HG02943 (cell line): ENCODE results near the gene C10orf88.
"Not testable (repeated sequence)": the region's sequence is repeated elsewhere in the genome, so short reads cannot be mapped to it uniquely, and the experiment has no call there.

ENCODE experiments used
- ATAC-seq: cut with Tn5 transposase; IDR thresholded peaks from one replicate; pipeline ENCODE4 v1.9.1; 2021; ENCODE audit warnings: mild to moderate bottlenecking, low read depth, moderate library complexity; ENCODE audit not compliant: unreplicated experiment

Gene C10orf88

DNA sequence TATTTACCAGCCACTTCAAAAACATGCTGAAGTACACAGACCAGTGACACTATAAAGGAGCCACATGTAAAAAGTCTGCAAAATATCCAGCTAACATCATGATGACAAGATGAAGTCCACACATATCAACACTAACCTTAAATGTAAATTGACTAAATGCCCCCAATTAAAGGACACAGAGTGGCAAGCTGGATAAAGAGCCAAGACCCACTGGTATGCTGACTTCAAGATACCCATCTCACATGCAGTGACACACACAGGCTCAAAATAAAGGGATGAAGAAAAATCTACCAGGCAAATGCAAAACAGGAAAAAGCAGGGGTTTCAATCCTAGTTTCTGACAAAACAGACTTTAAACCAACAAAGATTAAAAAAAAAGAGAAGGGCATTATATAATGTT is 12.9 kb upstream of the C10orf88 start:
- ATAC-seq: no peak

DNA sequence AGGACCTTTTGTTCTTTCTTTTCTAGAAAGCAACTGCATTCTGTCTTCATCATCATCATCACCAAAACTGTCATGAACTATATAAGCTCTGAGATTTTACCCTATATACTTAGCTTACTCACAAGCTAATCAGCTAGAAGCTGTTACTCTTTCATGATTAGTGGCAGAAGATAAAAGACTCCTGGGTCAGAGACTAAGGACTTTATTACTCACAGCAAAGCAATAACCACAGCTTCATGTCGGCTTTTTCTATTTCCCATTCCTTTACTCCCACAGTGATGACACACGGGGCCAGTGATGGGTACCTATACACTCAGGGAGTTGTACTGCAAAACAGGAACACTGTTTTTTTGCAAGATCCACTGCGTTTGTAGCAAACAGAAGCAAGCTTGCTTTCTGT is 8.4 kb upstream of the C10orf88 start:
- no peak for ATAC-seq

DNA sequence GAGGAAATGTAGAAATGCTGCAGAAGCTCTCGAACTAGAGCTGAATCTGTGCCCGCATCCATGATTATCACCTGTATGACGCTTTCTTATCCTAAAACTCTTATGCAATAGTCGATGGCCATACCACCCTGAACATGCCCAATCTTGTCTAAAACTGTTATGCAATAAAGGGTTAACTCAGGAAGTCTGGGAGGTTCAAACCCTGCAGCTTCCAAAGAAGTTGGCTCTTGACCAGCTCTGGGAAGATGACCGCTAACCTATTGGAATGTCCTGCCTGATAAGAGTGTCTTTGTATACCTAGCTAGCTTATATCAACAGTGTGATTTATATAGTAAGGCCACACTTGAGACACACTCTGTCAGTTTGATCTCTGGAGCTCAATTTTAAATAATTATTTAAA is 3.4 kb upstream of the C10orf88 start:
- no peak for ATAC-seq

GRCh38 chr10:122955892-122956291 is 1.9 kb upstream of the C10orf88 start:
- no peak for ATAC-seq

GRCh38 chr10:122954731-122955050 is 664 bp upstream of the C10orf88 start:
- ATAC-seq: no peak

- ATAC-seq: no peak
Measured at GRCh38 chr10:122949296-122949695, 4.7 kb downstream of the C10orf88 start.

DNA sequence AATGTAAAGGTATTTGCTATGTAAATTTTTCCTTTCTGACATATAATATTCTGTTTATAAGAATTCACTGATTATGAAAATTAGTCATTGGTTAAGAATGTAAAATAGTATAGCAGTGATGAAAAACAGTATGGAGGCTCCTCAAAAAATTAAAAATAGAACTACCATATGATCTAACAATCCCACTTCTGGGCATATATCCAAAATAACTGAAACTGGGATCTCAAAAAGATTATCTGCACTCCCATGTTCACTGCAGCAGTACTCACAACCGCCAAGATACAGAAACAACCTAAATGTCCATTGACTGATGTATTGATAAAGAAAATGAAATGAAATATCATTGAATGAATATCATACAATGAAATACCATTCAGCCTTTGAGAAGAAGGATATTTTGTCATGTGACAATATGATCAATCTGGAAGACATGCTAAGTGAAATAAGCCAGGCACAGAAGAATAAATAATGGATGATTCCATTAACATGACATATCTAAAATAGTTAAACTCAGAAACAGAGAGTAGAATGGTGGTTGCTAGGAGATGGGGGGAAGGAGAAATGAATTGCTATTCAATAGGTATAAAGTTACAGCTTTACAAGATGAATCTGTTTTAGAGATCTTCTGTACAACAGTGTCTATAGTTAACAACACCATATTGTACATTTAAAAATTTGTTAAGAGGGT is 14.0 kb downstream of the C10orf88 start:
- ATAC-seq: no peak

DNA sequence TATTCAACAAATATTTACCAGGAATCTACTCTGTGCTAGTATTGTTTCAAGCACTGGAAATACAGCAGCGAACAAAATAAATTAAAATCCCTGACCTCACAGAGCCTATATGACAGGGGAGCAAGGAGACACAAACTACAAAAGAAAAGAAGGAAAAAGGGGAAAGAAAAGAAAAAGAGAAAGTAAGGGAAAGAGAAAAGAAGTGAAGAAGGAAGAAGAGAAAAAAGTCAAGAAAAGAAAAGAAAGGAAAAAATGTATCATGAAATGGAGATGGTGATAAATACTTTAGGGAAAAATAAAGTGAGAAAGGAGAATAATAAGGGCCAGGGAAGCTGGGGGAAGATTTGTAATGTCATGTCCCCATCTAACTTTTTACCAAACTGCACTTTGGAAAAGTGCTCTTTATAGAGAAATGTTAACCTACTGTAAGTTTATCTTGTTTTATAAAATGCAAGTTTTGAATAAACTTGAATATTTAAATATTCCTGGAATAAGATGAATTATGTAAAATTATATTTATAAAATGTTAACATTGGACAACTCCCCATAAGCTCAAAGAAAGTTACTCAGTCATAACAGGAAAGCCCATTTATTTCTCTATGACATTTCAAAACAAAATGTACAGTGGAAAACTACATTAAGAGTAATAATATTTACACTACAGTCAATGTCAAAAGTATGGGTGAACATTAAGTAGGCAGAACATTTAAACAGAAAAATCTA is 14.7 kb downstream of the C10orf88 start:
- no peak for ATAC-seq

DNA sequence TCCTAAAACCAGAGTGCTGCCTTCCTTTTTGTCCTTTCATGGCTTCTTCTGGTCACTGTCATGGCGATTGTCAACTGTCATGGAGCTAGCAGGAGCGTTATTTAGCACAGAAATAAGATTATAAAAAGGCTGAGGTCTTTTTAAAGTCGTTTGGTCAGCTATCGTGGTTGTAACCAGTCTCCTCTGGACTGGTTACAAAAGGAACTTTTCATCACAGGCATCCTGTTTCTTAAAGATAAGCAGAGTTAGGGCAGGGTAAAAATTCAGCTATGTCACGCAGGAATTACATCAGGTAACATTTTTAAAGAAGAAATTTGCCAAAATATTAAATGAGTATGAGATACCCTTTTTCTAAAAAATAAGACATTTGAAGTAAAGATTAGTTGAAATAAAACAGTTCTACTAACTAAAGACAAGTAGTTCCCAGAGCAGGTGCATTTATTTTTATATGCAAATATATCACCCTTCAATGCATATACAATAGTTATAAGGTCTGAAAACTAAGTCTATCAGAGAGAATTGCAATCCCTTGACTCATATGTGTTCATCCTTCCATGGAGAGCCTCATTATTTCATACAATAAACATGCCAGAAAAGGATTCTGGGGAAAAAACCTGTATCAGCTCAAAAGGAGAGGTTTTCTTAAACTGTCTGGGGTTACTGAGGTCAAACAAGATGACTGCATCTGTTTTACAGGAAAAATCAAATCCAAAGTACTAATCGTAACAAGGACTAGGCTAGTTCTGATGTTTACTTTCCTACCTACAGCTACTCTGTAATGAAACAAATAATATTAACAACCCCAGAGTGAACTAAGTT is 22.7 kb downstream of the C10orf88 start:
- no peak for ATAC-seq

- ATAC-seq: no peak
Measured at GRCh38 chr10:122930140-122930539, 23.9 kb downstream of the C10orf88 start.

DNA sequence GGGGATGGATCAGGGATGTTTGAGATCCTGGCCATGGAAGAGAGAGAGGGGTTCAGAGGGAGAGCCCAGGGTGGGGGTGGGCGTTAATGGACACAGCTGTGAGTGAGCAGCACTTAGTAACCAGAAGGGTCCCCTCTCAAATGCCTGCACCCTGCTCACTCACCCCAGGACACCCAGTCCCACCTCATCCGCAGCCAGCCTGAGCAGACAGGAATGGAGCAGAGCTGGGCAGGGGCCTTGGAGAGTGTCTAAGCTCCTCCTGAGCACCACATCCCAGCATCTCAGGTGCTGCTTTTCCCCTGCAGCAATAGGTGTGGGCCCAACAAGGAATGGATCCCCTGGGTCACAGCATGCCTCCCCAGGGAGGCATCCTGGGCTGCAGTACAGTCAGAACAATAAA is 38.3 kb downstream of the C10orf88 start:
- no peak for ATAC-seq

DNA sequence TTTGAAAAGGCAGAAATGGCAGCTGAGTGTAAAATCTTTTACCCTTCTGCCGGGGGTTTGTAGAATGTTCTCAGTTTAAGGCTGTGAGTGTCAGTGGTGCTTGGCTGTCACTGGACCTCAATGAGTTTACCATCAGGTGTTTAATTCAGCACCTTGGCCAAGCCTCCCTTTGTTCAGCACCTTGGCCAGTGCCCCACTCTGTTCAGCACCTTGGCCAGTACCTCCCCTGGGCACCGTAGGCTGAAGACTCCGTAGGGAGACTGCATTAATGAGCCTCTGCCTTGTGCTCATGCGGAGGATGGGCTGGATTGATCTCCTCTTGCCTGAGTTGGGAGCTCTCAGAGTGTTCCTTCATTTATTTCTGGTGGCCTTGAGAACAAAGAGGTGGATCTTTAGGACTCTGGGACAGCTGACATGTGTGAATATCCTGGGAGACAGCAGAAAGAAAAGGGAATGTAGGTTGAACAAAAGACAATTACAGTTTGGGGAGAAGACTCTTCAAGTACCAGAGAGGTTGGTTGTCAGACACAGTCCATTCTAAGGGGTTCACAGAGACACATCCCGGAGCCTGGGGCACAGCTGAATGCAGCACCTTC is 42.0 kb downstream of the C10orf88 start:
- no peak for ATAC-seq

- ATAC-seq: no peak
Measured at GRCh38 chr10:122910310-122910709, 43.7 kb downstream of the C10orf88 start, which contains the start of gene FAM24A. FAM24A (plus strand) TSS chr10:122910610; CDS start chr10:122911635, 1,025 bp downstream.

DNA sequence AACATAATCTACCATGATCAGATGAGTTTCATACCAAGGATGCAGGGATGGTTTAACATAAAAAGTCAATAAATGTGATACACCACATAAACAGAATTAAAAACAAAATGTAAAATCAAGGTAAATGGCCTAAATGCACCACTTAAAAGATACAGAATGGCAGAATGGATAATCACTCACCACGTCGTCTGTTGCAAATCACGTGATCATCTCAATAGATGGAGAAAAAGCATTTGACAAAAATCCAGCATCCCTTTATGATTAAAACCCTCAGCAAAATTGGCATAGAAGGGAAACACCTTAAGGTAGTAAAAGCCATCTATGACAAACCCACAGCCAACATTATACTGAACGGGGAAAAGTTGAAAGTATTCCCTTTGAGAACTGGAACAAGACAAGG is 50.2 kb downstream of the C10orf88 start:
- not testable (repeated sequence) for ATAC-seq

GRCh38 chr10:122894261-122894944 is 59.6 kb downstream of the C10orf88 start:
- ATAC-seq: no peak

GRCh38 chr10:122884166-122884565 is 69.9 kb downstream of the C10orf88 start:
- no peak for ATAC-seq

- ATAC-seq: no peak
Measured at GRCh38 chr10:122882766-122883165, 71.3 kb downstream of the C10orf88 start.
